MCF 10A (cell line): Measurements from ENCODE around the gene CLMP. TPM values are rescaled to one million over a fixed set of nuclear protein-coding genes. Genes with fewer than 3 reads are reported as not detected.

Experiments
- BruUV-seq: library from RNA; stranded (reverse); fragments of 400-500 nt; replicated peaks from 2 replicates; lab custom pipeline; 2021; lab: Mats Ljungman, UMichigan
- CTCF ChIA-PET: fragments of 300-600 bp; sonication (Branson Sonifier 250); formaldehyde crosslinking; extraction: SDS; loops from one replicate; lab custom pipeline; 2021; ENCODE audit warnings: antibody characterized with exemption, inconsistent platforms; lab: Yijun Ruan, JAX
- POLR2A ChIA-PET: fragments of 300-600, 350-650 bp; sonication (Branson Sonifier 250); formaldehyde crosslinking; extraction: SDS; loops from one replicate; lab custom pipeline; 2020; ENCODE audit warnings: antibody characterized with exemption, inconsistent platforms; lab: Yijun Ruan, JAX
- DNase-seq: peaks from one replicate; pipeline ENCODE4 v3.0.0-alpha.2; 2018; ENCODE audit not compliant: unreplicated experiment
- H3K27ac Mint-ChIP-seq: one replicate; pipeline ENCODE4 v1.8.0; 2022; ENCODE audit warnings: mild to moderate bottlenecking, low read depth, mixed read lengths; ENCODE audit not compliant: unreplicated experiment
- H3K27me3 Mint-ChIP-seq: one replicate; pipeline ENCODE4 v1.8.0; 2022; ENCODE audit warnings: mixed read lengths; ENCODE audit not compliant: insufficient read depth, unreplicated experiment
- H3K36me3 Mint-ChIP-seq: one replicate; pipeline ENCODE4 v1.8.0; 2022; ENCODE audit warnings: mild to moderate bottlenecking, moderate library complexity, mixed read lengths; ENCODE audit not compliant: insufficient read depth, unreplicated experiment
- H3K4me1 Mint-ChIP-seq: one replicate; pipeline ENCODE4 v1.8.0; 2022; ENCODE audit warnings: mixed read lengths; ENCODE audit not compliant: insufficient read depth, unreplicated experiment
- H3K4me3 Mint-ChIP-seq: one replicate; pipeline ENCODE4 v1.8.0; 2022; ENCODE audit warnings: mild to moderate bottlenecking, moderate library complexity, mixed read lengths; ENCODE audit not compliant: unreplicated experiment
- H3K9me3 Mint-ChIP-seq: one replicate; pipeline ENCODE4 v1.8.0; 2022; ENCODE audit warnings: mixed read lengths; ENCODE audit not compliant: unreplicated experiment
- CTCF ChIP-seq: fragments of 200-600 bp; IDR thresholded peaks from one replicate; pipeline ENCODE4 v1.8.0; 2022; ENCODE audit warnings: antibody characterized with exemption, mild to moderate bottlenecking; ENCODE audit not compliant: unreplicated experiment
- intact Hi-C: fragments of 100-400 bp; cut with micrococcal nuclease; formaldehyde crosslinking; loops from 2 replicates; pipeline ENCODE4 v1.14.1; 2022
- total RNA-seq: library from RNA; stranded (reverse); gene quantifications from 2 replicates; pipeline ENCODE4 v1.2.3, GENCODE V29; 2022

CLMP gene
- total RNA-seq, 1 experiment from 2014 or later, result 86.1 TPM

- POLR2A ChIA-PET, result interaction anchor here (0.7 to 1.0 kb wide), 2 partner anchors 9 to 233 kb away, joined by 3 read pairs; no protein-coding TSS in a partner anchor
- Mint-ChIP-seq H3K9me3 (no peaks in the 10 kb centered on the region), H3K27ac (no peak overlapping the region), H3K4me1 (peaks cover 4% of the 10 kb centered on the region), H3K27me3 (no peaks in the 10 kb centered on the region), H3K4me3 (no peak overlapping the region), H3K36me3 (peaks cover 78% of the 10 kb centered on the region)
- no peak for DNase-seq
- no peak for TF ChIP-seq CTCF
- CTCF ChIA-PET, result interaction anchor here (0.6 to 1.2 kb wide), 2 partner anchors 19 to 21 kb away, joined by 3 to 4 read pairs; no protein-coding TSS in a partner anchor
- intact Hi-C loops, result no loop called here
- BruUV-seq, result no TSS peak
These were observed 122.3 kb downstream of the CLMP start for GRCh38 chr11:123072762-123073161.

DNA sequence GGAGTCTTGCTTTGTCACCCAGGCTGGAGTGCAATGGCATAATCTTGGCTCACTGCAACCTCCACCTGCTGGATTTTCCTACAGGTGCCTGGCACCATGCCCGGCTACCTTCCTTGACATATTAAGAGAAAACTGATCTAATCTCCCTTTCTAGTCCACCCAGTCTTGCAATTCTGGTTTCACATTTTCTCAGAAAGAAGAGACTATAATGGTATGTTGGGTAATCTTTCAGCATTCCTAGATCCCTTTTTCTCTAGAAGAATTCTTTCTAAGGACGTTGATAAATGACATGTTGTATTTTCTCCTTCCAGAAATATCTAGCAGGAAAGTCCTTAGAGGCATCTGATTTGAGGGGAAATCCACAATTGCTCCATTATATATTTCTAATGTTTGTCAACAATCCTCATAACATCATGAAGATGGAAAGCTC lies 122.7 kb downstream of the CLMP start:
- Mint-ChIP-seq H3K27me3 (no peaks in the 10 kb centered on the region), H3K4me3 (no peak overlapping the region), H3K9me3 (no peaks in the 10 kb centered on the region), H3K36me3 (peaks cover 74% of the 10 kb centered on the region), H3K27ac (no peak overlapping the region), H3K4me1 (peaks cover 4% of the 10 kb centered on the region)
- no TSS peak for BruUV-seq
- no peak for TF ChIP-seq CTCF
- intact Hi-C loops, result no loop called here
- ChIA-PET POLR2A (interaction anchor here (1.0 kb wide), 1 partner anchor 9 kb away, joined by 3 read pairs; no protein-coding TSS in a partner anchor), CTCF (interaction anchor here (0.6 to 1.2 kb wide), 2 partner anchors 18 to 21 kb away, joined by 3 to 4 read pairs; no protein-coding TSS in a partner anchor)
- peak; percentile 34 for DNase-seq

DNA sequence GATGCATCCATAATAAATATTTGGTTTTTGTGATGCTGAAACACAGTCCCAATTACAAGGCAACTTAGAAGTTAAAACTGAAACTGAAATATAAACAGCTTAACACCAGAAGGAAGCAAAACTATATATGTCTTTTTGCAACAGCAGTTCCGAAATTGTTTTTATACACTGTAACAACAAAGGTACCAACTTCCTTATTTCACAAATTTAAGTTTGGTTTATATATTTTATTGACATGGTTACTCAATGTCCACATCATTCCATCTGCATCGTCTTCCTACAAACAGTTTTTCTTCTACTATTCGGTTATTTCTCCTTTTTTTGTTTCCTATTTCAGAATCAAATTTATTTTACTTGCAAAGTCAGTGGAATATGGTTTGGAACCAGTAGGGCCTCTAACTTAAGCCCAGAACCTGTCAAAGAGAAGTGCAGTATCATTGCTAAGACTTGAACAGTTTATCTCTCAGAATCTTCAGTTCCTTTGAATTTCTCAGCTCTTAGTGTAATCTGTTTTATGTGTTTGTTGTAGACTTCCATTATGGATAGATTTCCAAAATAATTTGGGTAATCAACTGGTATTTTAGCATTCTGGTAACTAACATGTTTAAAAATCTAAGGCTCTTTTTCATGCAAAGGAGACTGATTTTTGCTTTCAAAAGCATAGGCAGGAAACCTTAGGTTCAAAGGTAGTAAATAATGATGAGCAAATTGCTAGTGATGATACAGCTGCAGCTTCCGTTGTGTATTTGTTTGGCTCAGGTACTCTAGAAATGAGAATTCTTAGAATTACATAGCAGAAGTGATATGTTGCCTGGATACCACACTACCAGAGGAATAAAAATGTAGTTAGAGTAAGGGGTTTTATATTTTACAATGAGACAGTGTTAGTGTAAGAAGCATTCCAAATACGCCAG lies 124.9 kb downstream of the CLMP start:
- H3K4me3 Mint-ChIP-seq, result no peak overlapping the region
- H3K27ac Mint-ChIP-seq, result no peak overlapping the region
- TSS peak; percentile 9 for BruUV-seq
- TF ChIP-seq CTCF, result no peak
- H3K4me1 Mint-ChIP-seq, result peaks cover 12% of the 10 kb centered on the region
- no peaks in the 10 kb centered on the region for H3K9me3 Mint-ChIP-seq
- H3K36me3 Mint-ChIP-seq, result peaks cover 56% of the 10 kb centered on the region
- ChIA-PET POLR2A (interaction anchor here (1.4 kb wide), 1 partner anchor 8 kb away, joined by 5 read pairs; the partner anchor contains the start of gene HSPA8), CTCF (interaction anchor here (1.8 kb wide), 1 partner anchor 192 kb away, joined by 4 read pairs; no protein-coding TSS in a partner anchor)
- no peaks in the 10 kb centered on the region for H3K27me3 Mint-ChIP-seq
- intact Hi-C loops, result no loop called here
- DNase-seq, result no peak

GRCh38 chr11:123065621-123066020 lies 129.4 kb downstream of the CLMP start:
- H3K4me1 Mint-ChIP-seq, result peaks cover 26% of the 10 kb centered on the region
- intact Hi-C loops, result no loop called here
- POLR2A ChIA-PET, result interaction anchor here (0.7 to 4.0 kb wide), 2 partner anchors 13 to 21 kb away, joined by 3 to 25 read pairs; no protein-coding TSS in a partner anchor

More at GRCh38 chr11:123065621-123066020, 129.4 kb downstream of the CLMP start:
- Mint-ChIP-seq H3K27me3 (no peaks in the 10 kb centered on the region), H3K4me3 (no peak overlapping the region), H3K9me3 (no peaks in the 10 kb centered on the region), H3K36me3 (peaks cover 48% of the 10 kb centered on the region), H3K27ac (no peak overlapping the region)
- DNase-seq, result peak; percentile 70
- no TSS peak for BruUV-seq
- no peak for TF ChIP-seq CTCF
- CTCF ChIA-PET, result interaction anchor here (0.6 to 1.1 kb wide), 3 partner anchors 31 to 196 kb away, joined by 3 to 7 read pairs (median 3); no protein-coding TSS in a partner anchor
